ENCODE data around the gene MECP2.
"Not testable (repeated sequence)": the region's sequence is repeated elsewhere in the genome, so short reads cannot be mapped to it uniquely, and the experiment has no call there.

Gene MECP2

DNA sequence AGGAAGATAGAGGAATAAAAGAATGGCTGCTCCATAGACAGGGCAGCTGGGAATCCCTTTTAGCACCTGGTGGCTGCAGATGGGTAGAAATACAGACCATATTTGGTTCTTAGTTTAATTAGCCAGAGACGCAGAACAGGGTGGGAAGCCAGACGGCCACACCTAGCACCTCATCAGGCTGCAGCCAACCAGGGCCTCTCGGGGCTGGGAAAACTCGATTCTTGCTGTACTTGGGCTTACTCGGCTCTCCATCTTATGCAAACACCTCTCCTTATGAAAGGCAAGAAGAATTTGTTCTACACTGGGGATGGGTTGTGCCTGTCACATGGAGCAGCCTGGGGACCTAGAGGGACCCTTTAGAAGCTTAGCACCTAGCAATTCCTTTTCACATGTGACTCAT, 97.5 kb downstream of the MECP2 start:
- H3K36me3 ChIP-seq (ENCODE audit: insufficient read depth, low read length): no peaks in the 10 kb centered on the region
- H3K4me3 ChIP-seq: no peak overlapping the region
- no peak for DNase-seq (ENCODE audit: low read depth, low spot score)
- H3K9me3 ChIP-seq (ENCODE audit: low read depth, low read length): no peaks in the 10 kb centered on the region
- TF ChIP-seq FOXP2 (optimal IDR thresholded peaks at IDR 0.05; ENCODE audit: control extremely low read depth, extremely low read length, insufficient read depth): no peak
- TF ChIP-seq EZH2 (IDR thresholded peaks at IDR 0.05): no peak
- no peak for TF ChIP-seq POLR2AphosphoS5 (IDR thresholded peaks at IDR 0.05; ENCODE audit: borderline replicate concordance, low read depth, low read length)
- no peak overlapping the region for H3K27ac ChIP-seq
- H3K9ac ChIP-seq (ENCODE audit: insufficient read length): no peak overlapping the region

DNA sequence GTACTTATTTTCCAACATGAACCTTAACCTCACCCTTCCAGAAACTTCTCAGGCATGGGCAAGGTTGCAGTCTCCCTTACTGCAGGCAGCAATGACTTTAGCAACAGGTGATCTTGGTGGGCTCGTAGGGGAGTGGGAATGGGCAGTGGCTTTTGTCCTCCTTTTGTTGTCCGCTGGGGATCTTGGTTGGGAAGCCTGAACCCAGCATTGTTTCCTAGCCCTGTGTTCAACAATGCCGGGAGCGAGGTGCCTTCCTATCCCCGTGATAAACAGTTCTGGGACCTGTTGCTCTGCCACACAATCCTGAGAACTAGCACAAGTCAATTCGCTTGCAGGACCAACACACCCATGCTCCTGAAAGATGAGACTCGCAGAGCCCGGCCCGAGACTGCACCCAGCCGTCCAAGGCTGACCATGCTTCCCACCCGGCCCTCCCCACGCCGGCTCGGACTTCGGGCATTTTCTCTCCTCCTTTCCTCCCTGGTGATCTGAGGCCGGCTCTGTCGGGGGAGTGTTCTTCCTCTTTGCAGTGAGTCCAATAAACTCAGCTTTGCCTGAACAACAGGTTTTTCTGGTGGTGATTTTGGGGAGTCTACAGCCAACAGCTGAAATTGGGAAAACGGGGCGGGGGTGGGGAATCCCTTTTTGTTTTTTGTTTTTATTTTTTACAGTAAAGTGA, 98.0 kb downstream of the MECP2 start:
- Histone ChIP-seq H3K9me3 (ENCODE audit: low read depth, low read length) (no peaks in the 10 kb centered on the region), H3K9ac (ENCODE audit: insufficient read length) (no peak overlapping the region), H3K36me3 (ENCODE audit: insufficient read depth, low read length) (no peaks in the 10 kb centered on the region), H3K4me3 (no peak overlapping the region), H3K27ac (no peak overlapping the region)
- no peak for TF ChIP-seq EZH2 (IDR thresholded peaks at IDR 0.05)
- TF ChIP-seq FOXP2 (optimal IDR thresholded peaks at IDR 0.05; ENCODE audit: control extremely low read depth, extremely low read length, insufficient read depth): no peak
- no peak for TF ChIP-seq POLR2AphosphoS5 (IDR thresholded peaks at IDR 0.05; ENCODE audit: borderline replicate concordance, low read depth, low read length)
- no peak for DNase-seq (ENCODE audit: low read depth, low spot score)

DNA sequence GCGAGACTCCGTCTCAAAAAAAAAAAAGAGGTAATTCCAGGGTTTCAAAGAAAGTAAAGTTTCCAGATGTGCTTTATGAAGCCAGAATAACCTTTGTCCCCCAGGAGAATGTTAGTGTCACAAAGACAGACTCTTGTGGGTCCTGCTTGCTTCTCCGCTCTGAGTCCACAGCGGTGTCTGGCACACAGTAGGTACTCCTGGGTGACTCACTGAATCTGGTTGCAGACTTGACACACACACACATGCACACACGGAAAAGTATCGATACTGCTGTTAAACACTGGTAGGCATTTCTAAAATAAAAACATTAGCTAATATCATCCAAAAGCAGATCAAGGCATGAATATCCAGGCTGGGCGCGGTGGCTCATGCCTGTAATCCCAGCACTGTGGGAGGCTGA, 102.0 kb downstream of the MECP2 start:
- Histone ChIP-seq H3K4me3 (no peak overlapping the region), H3K9me3 (ENCODE audit: low read depth, low read length) (no peaks in the 10 kb centered on the region), H3K9ac (ENCODE audit: insufficient read length) (no peak overlapping the region), H3K27ac (no peak overlapping the region), H3K36me3 (ENCODE audit: insufficient read depth, low read length) (no peaks in the 10 kb centered on the region)
- TF ChIP-seq FOXP2 (optimal IDR thresholded peaks at IDR 0.05; ENCODE audit: control extremely low read depth, extremely low read length, insufficient read depth): no peak
- no peak for DNase-seq (ENCODE audit: low read depth, low spot score)

DNA sequence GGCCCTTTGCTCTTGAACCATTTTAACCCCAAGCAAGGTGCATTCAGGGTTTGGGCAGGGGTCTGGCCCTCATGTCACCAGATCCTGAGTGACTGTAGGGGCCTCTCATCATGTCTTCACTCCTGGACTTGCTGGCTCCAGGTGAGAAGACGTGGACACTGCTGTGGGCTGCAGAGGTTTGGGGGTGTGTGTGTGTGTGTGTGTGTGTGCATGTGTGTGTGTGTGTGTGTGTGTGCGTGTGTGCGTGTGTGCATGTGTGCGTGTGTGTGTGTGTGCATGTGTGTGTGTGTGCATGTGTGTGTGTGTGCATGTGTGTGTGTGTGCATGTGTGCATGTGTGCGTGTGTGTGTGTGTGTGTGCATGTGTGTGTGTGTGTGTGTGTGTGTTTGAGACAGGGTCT, 103.1 kb downstream of the MECP2 start:
- not testable (repeated sequence) for H3K9me3 ChIP-seq (ENCODE audit: low read depth, low read length); H3K4me3 ChIP-seq; H3K36me3 ChIP-seq (ENCODE audit: insufficient read depth, low read length); H3K9ac ChIP-seq (ENCODE audit: insufficient read length); DNase-seq (ENCODE audit: low read depth, low spot score); H3K27ac ChIP-seq

DNA sequence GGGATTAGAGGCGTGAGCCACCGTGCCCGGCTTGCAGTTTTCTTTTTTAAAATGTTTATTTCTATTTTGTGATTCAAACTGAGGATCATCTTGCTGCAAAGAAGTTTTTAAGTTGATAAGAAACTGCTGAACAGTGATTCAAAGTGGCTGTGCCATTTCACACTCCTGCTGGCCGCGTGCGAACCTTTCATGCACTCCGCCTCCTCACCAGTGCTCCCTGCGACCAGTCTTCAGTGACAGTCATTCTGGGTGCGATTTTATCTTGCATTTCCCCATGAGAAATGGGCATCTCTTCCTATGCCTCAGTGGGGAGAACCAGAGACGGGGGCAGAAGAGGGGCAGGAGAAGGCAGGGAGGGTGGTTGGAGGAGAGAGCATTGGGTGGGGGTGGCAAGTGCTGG, 103.5 kb downstream of the MECP2 start:
- H3K36me3 ChIP-seq (ENCODE audit: insufficient read depth, low read length): no peaks in the 10 kb centered on the region
- H3K4me3 ChIP-seq: no peak overlapping the region
- no peak for DNase-seq (ENCODE audit: low read depth, low spot score)
- TF ChIP-seq EZH2 (IDR thresholded peaks at IDR 0.05) (no peak), POLR2AphosphoS5 (IDR thresholded peaks at IDR 0.05; ENCODE audit: borderline replicate concordance, low read depth, low read length) (no peak), FOXP2 (optimal IDR thresholded peaks at IDR 0.05; ENCODE audit: control extremely low read depth, extremely low read length, insufficient read depth) (no peak)
- H3K9me3 ChIP-seq (ENCODE audit: low read depth, low read length): no peaks in the 10 kb centered on the region
- no peak overlapping the region for H3K27ac ChIP-seq
- no peak overlapping the region for H3K9ac ChIP-seq (ENCODE audit: insufficient read length)

DNA sequence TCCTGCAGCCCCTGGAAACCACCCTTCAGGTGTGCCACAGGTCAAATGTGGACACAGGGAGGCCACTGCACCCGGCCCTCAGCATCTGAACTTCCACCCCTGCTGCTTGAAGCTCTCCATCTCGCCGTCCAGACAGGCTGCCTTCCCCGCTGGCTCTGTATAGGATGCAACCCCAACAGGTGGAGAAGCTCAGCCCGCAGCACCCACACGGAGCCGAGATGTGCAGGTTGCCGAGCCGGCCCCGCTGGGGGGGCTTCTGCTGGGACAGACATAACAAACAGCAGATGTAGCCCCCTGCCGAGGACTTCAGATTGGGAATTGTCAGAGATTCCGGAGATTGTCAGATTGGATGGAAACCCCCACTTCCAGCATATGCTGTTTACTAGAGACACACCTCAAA, 104.4 kb downstream of the MECP2 start:
- no peaks in the 10 kb centered on the region for H3K36me3 ChIP-seq (ENCODE audit: insufficient read depth, low read length)
- DNase-seq (ENCODE audit: low read depth, low spot score): no peak
- TF ChIP-seq EZH2 (IDR thresholded peaks at IDR 0.05): no peak
- TF ChIP-seq FOXP2 (optimal IDR thresholded peaks at IDR 0.05; ENCODE audit: control extremely low read depth, extremely low read length, insufficient read depth): no peak
- no peak for TF ChIP-seq POLR2AphosphoS5 (IDR thresholded peaks at IDR 0.05; ENCODE audit: borderline replicate concordance, low read depth, low read length)
- H3K9ac ChIP-seq (ENCODE audit: insufficient read length): no peak overlapping the region
- H3K27ac ChIP-seq: no peak overlapping the region
- H3K9me3 ChIP-seq (ENCODE audit: low read depth, low read length): no peaks in the 10 kb centered on the region
- no peak overlapping the region for H3K4me3 ChIP-seq

DNA sequence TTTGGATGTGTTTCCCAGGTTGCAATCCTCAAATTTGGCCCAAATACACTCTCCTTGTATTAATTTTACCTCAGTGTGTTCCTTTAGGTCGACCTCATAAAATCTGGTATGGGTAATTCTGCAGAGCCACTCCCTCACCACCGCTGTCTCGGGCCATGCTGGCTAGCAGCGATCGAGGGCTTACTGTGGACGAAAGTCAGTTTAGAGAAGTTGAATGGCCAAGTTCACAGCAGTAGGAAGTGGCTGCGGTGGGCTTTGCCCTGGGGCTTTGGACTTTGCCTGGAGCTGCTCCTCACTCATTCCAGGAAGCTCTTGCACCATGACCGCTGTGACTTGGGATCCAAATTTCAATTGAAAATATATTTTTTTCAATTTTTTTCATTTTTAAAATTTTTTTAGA, 105.3 kb downstream of the MECP2 start:
- no peaks in the 10 kb centered on the region for H3K9me3 ChIP-seq (ENCODE audit: low read depth, low read length)
- H3K9ac ChIP-seq (ENCODE audit: insufficient read length): no peak overlapping the region
- H3K36me3 ChIP-seq (ENCODE audit: insufficient read depth, low read length): no peaks in the 10 kb centered on the region
- no peak overlapping the region for H3K27ac ChIP-seq
- no peak overlapping the region for H3K4me3 ChIP-seq
- TF ChIP-seq POLR2AphosphoS5 (IDR thresholded peaks at IDR 0.05; ENCODE audit: borderline replicate concordance, low read depth, low read length) (no peak), FOXP2 (optimal IDR thresholded peaks at IDR 0.05; ENCODE audit: control extremely low read depth, extremely low read length, insufficient read depth) (no peak), EZH2 (IDR thresholded peaks at IDR 0.05) (no peak)
- DNase-seq (ENCODE audit: low read depth, low spot score): no peak

DNA sequence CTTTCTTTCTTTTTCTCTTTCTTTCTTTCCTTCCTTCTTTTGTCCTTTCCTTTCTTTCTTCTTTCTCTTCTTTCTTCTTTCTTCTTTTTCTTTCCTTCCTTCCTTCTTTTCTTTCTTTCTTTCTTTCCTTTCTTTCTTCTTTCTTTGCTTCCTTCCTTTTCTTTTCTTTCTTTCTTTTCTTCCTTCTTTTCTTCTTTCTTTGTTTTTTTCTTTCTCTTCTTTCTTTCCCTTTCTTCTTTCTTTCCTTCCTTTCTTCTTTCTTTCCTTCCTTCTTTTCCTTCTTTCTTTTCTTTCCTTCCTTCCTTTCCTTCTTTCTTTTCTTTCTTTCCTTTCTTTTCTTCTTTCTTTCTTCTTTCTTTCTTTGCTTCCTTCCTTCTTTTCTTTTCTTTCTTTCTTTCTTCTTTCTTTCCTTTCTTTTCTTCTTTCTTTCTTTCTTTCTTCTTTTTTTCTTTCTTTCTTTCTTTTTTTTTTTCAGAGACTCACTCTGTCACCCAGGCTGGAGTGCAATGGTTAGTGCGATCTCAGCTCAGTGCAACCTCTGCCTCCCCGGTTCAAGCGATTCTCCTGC, 106.4 kb downstream of the MECP2 start:
- H3K36me3 ChIP-seq (ENCODE audit: insufficient read depth, low read length): no peaks in the 10 kb centered on the region
- no peak overlapping the region for H3K4me3 ChIP-seq
- no peaks in the 10 kb centered on the region for H3K9me3 ChIP-seq (ENCODE audit: low read depth, low read length)
- no peak for DNase-seq (ENCODE audit: low read depth, low spot score)
- TF ChIP-seq EZH2 (IDR thresholded peaks at IDR 0.05) (no peak), FOXP2 (optimal IDR thresholded peaks at IDR 0.05; ENCODE audit: control extremely low read depth, extremely low read length, insufficient read depth) (no peak), POLR2AphosphoS5 (IDR thresholded peaks at IDR 0.05; ENCODE audit: borderline replicate concordance, low read depth, low read length) (no peak)
- H3K9ac ChIP-seq (ENCODE audit: insufficient read length): no peak overlapping the region
- H3K27ac ChIP-seq: no peak overlapping the region

DNA sequence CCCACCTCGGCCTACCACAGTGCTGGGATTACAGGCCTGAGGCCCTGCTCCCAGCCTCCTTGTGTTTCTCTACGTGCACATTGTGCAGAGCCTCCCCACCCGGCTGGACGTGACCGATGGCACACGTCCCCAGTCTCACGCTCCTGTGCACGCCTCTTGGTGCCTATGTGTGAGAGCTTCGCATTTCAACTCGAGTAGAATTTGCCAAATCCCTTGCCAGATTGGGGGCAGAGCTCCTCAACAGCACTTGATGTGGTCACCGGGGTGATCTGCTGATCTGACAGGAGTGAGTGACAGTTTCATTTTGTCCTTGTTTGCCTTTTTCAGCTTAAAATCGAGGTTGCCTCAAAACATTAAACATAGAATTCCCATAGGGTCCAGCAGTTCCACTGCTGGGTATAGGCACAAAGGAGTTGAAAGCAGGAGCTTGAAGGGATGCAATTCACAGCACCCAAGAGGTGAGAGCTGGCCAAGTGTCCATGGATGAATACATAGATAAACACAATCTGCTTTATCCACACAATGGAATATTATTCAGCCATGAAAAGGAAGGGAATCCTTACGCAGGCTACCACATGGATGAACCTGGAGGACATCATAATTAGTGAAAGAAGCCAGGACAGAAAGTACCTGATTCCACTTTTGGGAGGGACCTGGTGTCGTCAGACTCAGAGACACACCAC, 107.4 kb downstream of the MECP2 start:
- DNase-seq (ENCODE audit: low read depth, low spot score): no peak
- no peak overlapping the region for H3K27ac ChIP-seq
- no peak overlapping the region for H3K4me3 ChIP-seq
- TF ChIP-seq EZH2 (IDR thresholded peaks at IDR 0.05) (no peak), FOXP2 (optimal IDR thresholded peaks at IDR 0.05; ENCODE audit: control extremely low read depth, extremely low read length, insufficient read depth) (no peak), POLR2AphosphoS5 (IDR thresholded peaks at IDR 0.05; ENCODE audit: borderline replicate concordance, low read depth, low read length) (no peak)
- no peak overlapping the region for H3K9ac ChIP-seq (ENCODE audit: insufficient read length)
- H3K36me3 ChIP-seq (ENCODE audit: insufficient read depth, low read length): no peaks in the 10 kb centered on the region
- no peaks in the 10 kb centered on the region for H3K9me3 ChIP-seq (ENCODE audit: low read depth, low read length)

Data from SK-N-MC (cell line).